GM11168 (cell line): ENCODE measurements around the gene NGRN.

ENCODE experiments used
- in situ Hi-C: fragments of 300-500 bp; cut with MboI; formaldehyde crosslinking; loops from one replicate; pipeline ENCODE4 v1.12.0; 2022; ENCODE audit warnings: low sequenced_read_pairs; ENCODE audit not compliant: unreplicated experiment

NGRN gene

GRCh38 chr15:90265271-90266060 is at the start of gene NGRN:
Gene NGRN (plus strand): TSS chr15:90265672. CDS start chr15:90265713, 41 bp downstream.
- in situ Hi-C loops = loop anchor here (25.0 kb wide), 1 partner anchor 528 kb away; no protein-coding TSS in a partner anchor

- in situ Hi-C loops = no loop called here
These were observed 47.6 kb upstream of the NGRN start for GRCh38 chr15:90217671-90218394.

GRCh38 chr15:90219421-90220141 is 45.9 kb upstream of the NGRN start:
- in situ Hi-C loops = loop anchor here (10.0 kb wide), 1 partner anchor 55 kb away; no protein-coding TSS in a partner anchor

GRCh38 chr15:90221246-90221900 is 44.1 kb upstream of the NGRN start:
- in situ Hi-C loops = loop anchor here (10.0 kb wide), 1 partner anchor 57 kb away; no protein-coding TSS in a partner anchor

GRCh38 chr15:90222547-90222946 is 42.9 kb upstream of the NGRN start:
- in situ Hi-C loops = loop anchor here (10.0 kb wide), 1 partner anchor 58 kb away; no protein-coding TSS in a partner anchor

- in situ Hi-C loops = loop anchor here (10.0 kb wide), 1 partner anchor 59 kb away; no protein-coding TSS in a partner anchor
These were observed 41.9 kb upstream of the NGRN start for GRCh38 chr15:90223441-90224165.

- in situ Hi-C loops = loop anchor here (10.0 kb wide), 1 partner anchor 60 kb away; no protein-coding TSS in a partner anchor
These were observed 40.4 kb upstream of the NGRN start for GRCh38 chr15:90225047-90225446.

GRCh38 chr15:90225504-90226234 is 39.8 kb upstream of the NGRN start:
- in situ Hi-C loops = loop anchor here (10.0 kb wide), 1 partner anchor 61 kb away; no protein-coding TSS in a partner anchor

- in situ Hi-C loops = loop anchor here (10.0 kb wide), 1 partner anchor 63 kb away; no protein-coding TSS in a partner anchor
These were observed 38.1 kb upstream of the NGRN start for GRCh38 chr15:90227336-90227735.

GRCh38 chr15:90227816-90228772 is 37.4 kb upstream of the NGRN start:
- in situ Hi-C loops = loop anchor here (10.0 kb wide), 1 partner anchor 63 kb away; no protein-coding TSS in a partner anchor

GRCh38 chr15:90228960-90229359 is 36.5 kb upstream of the NGRN start:
- in situ Hi-C loops = loop anchor here (10.0 kb wide), 1 partner anchor 64 kb away; no protein-coding TSS in a partner anchor

- in situ Hi-C loops = no loop called here
These were observed 35.4 kb upstream of the NGRN start for GRCh38 chr15:90230071-90230494.

- in situ Hi-C loops = no loop called here
These were observed 34.9 kb upstream of the NGRN start for GRCh38 chr15:90230610-90231009.

- in situ Hi-C loops = no loop called here
These were observed 34.1 kb upstream of the NGRN start for GRCh38 chr15:90231028-90232017.

- in situ Hi-C loops = no loop called here
These were observed 33.3 kb upstream of the NGRN start for GRCh38 chr15:90232196-90232595.

- in situ Hi-C loops = no loop called here
These were observed 32.5 kb upstream of the NGRN start for GRCh38 chr15:90232941-90233386.
